NCI-H2107 treated with DMSO at 0.1 percent for 48 hours (cell line): ENCODE data around the gene HMX2.
"Not testable (repeated sequence)": the region's sequence is repeated elsewhere in the genome, so short reads cannot be mapped to it uniquely, and the experiment has no call there.

Source experiments
- DNase-seq: peaks from one replicate; lab custom pipeline; 2025; ENCODE audit not compliant: unreplicated experiment; lab: John Stamatoyannopoulos, UW

Gene HMX2

GRCh38 chr10:123150986-123151736 is 3.2 kb downstream of the HMX2 start:
- no peak for DNase-seq

- no peak for DNase-seq
Measured at GRCh38 chr10:123151737-123152135, 3.8 kb downstream of the HMX2 start.

GRCh38 chr10:123153486-123154091 is 5.7 kb downstream of the HMX2 start:
- DNase-seq, result no peak

- peak; percentile 96 for DNase-seq
Measured at GRCh38 chr10:123154092-123154710, 6.3 kb downstream of the HMX2 start, which contains the start of gene BUB3. Gene BUB3, plus strand, starts transcription at chr10:123154402. Its CDS starts 516 bp downstream, at chr10:123154918.

- DNase-seq, result no peak
Measured at GRCh38 chr10:123154711-123155505, 7.0 kb downstream of the HMX2 start.

- DNase-seq, result no peak
Measured at GRCh38 chr10:123156078-123156477, 8.1 kb downstream of the HMX2 start.

- DNase-seq, result no peak
Measured at GRCh38 chr10:123157210-123157609, 9.3 kb downstream of the HMX2 start.

- no peak for DNase-seq
Measured at GRCh38 chr10:123158682-123159081, 10.7 kb downstream of the HMX2 start.

- DNase-seq, result no peak
Measured at GRCh38 chr10:123160311-123160980, 12.5 kb downstream of the HMX2 start.

- no peak for DNase-seq
Measured at GRCh38 chr10:123164319-123164718, 16.4 kb downstream of the HMX2 start.

GRCh38 chr10:123165445-123166072 is 17.6 kb downstream of the HMX2 start:
- no peak for DNase-seq

- DNase-seq, result no peak
Measured at GRCh38 chr10:123166618-123167017, 18.7 kb downstream of the HMX2 start.

- no peak for DNase-seq
Measured at GRCh38 chr10:123170961-123171360, 23.0 kb downstream of the HMX2 start.

- DNase-seq, result not testable (repeated sequence)
Measured at GRCh38 chr10:123171616-123172015, 23.7 kb downstream of the HMX2 start.

GRCh38 chr10:123175389-123176387 is 27.8 kb downstream of the HMX2 start:
- no peak for DNase-seq

GRCh38 chr10:123178390-123178789 is 30.5 kb downstream of the HMX2 start:
- not testable (repeated sequence) for DNase-seq

GRCh38 chr10:123180101-123181090 is 32.5 kb downstream of the HMX2 start:
- no peak for DNase-seq

- no peak for DNase-seq
Measured at GRCh38 chr10:123183724-123184123, 35.8 kb downstream of the HMX2 start.
